GM23338 (cell line): ENCODE results near the gene CCDC146. TPM values are rescaled to one million over a fixed set of nuclear protein-coding genes. Genes with fewer than 3 reads are reported as not detected.
"Not testable (repeated sequence)": the region's sequence is repeated elsewhere in the genome, so short reads cannot be mapped to it uniquely, and the experiment has no call there.

Experiments used
- ATAC-seq: fragments of 200-7000 bp; cut with Tn5 transposase; 3 replicates; pipeline ENCODE4 v1.9.1; 2020
- DNase-seq: peaks from one replicate; pipeline ENCODE4 v3.0.0-alpha.2; 2015; ENCODE audit warnings: low spot score
- H2AFZ ChIP-seq: fragments of 200-600 bp; sonication (generic); 2 replicates; pipeline ENCODE4 v1.8.0; 2016; ENCODE audit warnings: antibody characterized with exemption, mild to moderate bottlenecking, moderate library complexity
- H3F3A ChIP-seq: fragments of 200-600 bp; sonication (generic); replicated peaks from 2 replicates; pipeline ENCODE4 v1.8.0; 2017; ENCODE audit warnings: antibody characterized with exemption, mixed run types, low read depth
- H3K27ac ChIP-seq: fragments of 200-600 bp; sonication (generic); 2 replicates; pipeline ENCODE4 v1.6.1; 2016; ENCODE audit warnings: low read depth
- H3K27me3 ChIP-seq: fragments of 200-600 bp; sonication (generic); 2 replicates; pipeline ENCODE4 v1.8.0; 2016; ENCODE audit warnings: mild to moderate bottlenecking, mixed run types, moderate library complexity; ENCODE audit not compliant: insufficient read depth
- H3K36me3 ChIP-seq: fragments of 200-600 bp; sonication (generic); 2 replicates; pipeline ENCODE4 v1.8.0; 2016; ENCODE audit warnings: mild to moderate bottlenecking; ENCODE audit not compliant: insufficient read depth
- H3K4me1 ChIP-seq: fragments of 200-600 bp; sonication (generic); 2 replicates; pipeline ENCODE4 v1.8.0; 2016; ENCODE audit warnings: mild to moderate bottlenecking, moderate library complexity; ENCODE audit not compliant: insufficient read depth
- H3K4me2 ChIP-seq: fragments of 200-600 bp; sonication (generic); 2 replicates; pipeline ENCODE4 v1.7.1; 2017; ENCODE audit warnings: mixed run types
- H3K4me3 ChIP-seq: fragments of 200-600 bp; sonication (generic); 2 replicates; pipeline ENCODE4 v1.6.1; 2016; ENCODE audit warnings: mixed run types
- H3K79me2 ChIP-seq: fragments of 200-600 bp; sonication (generic); replicated peaks from 2 replicates; pipeline ENCODE4 v1.8.0; 2017; ENCODE audit warnings: mild to moderate bottlenecking; ENCODE audit not compliant: insufficient read depth
- H3K9me2 ChIP-seq: fragments of 200-600 bp; sonication (generic); 2 replicates; pipeline ENCODE4 v1.8.0; 2017; ENCODE audit not compliant: insufficient read depth
- H4K20me1 ChIP-seq: fragments of 200-600 bp; sonication (generic); replicated peaks from 2 replicates; pipeline ENCODE4 v1.8.0; 2017; ENCODE audit warnings: mild to moderate bottlenecking; ENCODE audit not compliant: insufficient read depth
- H3K27ac Mint-ChIP-seq: 2 replicates; pipeline ENCODE4 v1.8.0; 2020; ENCODE audit warnings: inconsistent platforms, mild to moderate bottlenecking, moderate library complexity, mixed read lengths
- H3K27me3 Mint-ChIP-seq: 3 replicates; pipeline ENCODE4 v1.8.0; 2022; ENCODE audit warnings: low read depth, mild to moderate bottlenecking, moderate library complexity, mixed read lengths, inconsistent platforms; ENCODE audit not compliant: insufficient read depth, poor library complexity
- H3K36me3 Mint-ChIP-seq: 3 replicates; pipeline ENCODE4 v1.8.0; 2021; ENCODE audit warnings: low read depth, mild to moderate bottlenecking, inconsistent platforms, moderate library complexity, mixed read lengths
- H3K4me1 Mint-ChIP-seq: 3 replicates; pipeline ENCODE4 v1.8.0; 2020; ENCODE audit warnings: mild to moderate bottlenecking, inconsistent platforms, mixed read lengths
- H3K4me3 Mint-ChIP-seq: 3 replicates; pipeline ENCODE4 v1.8.0; 2021; ENCODE audit warnings: moderate library complexity, mild to moderate bottlenecking, inconsistent platforms, mixed read lengths
- H3K9me3 Mint-ChIP-seq: 3 replicates; pipeline ENCODE4 v1.8.0; 2020; ENCODE audit warnings: moderate library complexity, mild to moderate bottlenecking, inconsistent platforms, mixed read lengths
- CREB1 ChIP-seq: fragments of 250-450 bp; sonication (Bioruptor Pico); IDR thresholded peaks from 2 replicates; pipeline ENCODE4 v1.5.0; 2020; ENCODE audit warnings: low read depth, mild to moderate bottlenecking, moderate library complexity
- NANOG ChIP-seq: IDR thresholded peaks from 2 replicates; pipeline ENCODE4 v1.6.1; 2016; ENCODE audit warnings: antibody characterized with exemption, borderline replicate concordance
- POLR2AphosphoS5 ChIP-seq: IDR thresholded peaks from 2 replicates; pipeline ENCODE4 v1.6.1; 2016; ENCODE audit warnings: antibody characterized with exemption, low read depth
- ZNF331 ChIP-seq: fragments of 250-450 bp; sonication (Bioruptor Pico); IDR thresholded peaks from 2 replicates; pipeline ENCODE4 v1.5.0; 2020; ENCODE audit warnings: low read depth, mild to moderate bottlenecking, moderate library complexity
- polyA plus RNA-seq: library from polyadenylated mRNA; unstranded; fragments of >200 nt; fragmentation: Nextera tagmentation; extraction: Ambion mirVana; gene quantifications from 2 replicates; pipeline ENCODE4 v1.2.1, GENCODE V29; 2016
- total RNA-seq: library from RNA; depleted of rRNA; stranded (reverse); fragments of >200 nt; shearing (Covaris generic); gene quantifications from 2 replicates; pipeline ENCODE4 v1.2.3, GENCODE V29; 2014
- TF ChIP-seq, protein P1 (sequence below), 2 experiments: fragments of 200-600 bp in 1 of 2; sonication (generic) in 1 of 2; conservative IDR thresholded peaks; 2 replicates each; pipeline versions ENCODE4 v1.5.1 to v1.6.1; 2016 to 2017; ENCODE audit warnings: antibody characterized with exemption in 2 of 2, low read depth in 2 of 2, mild to moderate bottlenecking in 2 of 2, moderate library complexity in 1 of 2

The CCDC146 gene
- total and polyA plus RNA-seq, 2 experiments from 2014 or later = 0.35 to 0.74 TPM

DNA sequence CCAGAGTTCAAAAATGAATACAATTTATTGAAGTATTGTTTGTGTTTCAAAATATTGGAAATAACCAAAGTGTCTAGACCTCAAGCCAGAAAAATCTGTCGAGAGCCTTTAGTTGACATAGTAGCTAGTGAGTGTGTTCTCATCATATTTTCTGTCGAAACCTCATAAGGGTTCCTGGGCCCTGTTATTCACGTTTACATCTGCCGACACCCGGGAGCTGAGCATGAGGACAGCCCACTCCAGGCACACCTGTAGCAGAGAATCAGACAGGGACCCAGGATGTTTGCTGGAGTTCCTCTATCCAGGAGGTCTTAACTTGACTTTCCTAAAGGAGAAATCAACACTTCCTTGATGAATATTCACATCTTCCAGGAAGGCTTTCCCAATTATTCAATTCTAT is 149.4 kb downstream of the CCDC146 start:
- Histone ChIP-seq H3F3A (no peaks in the 10 kb centered on the region), H3K79me2 (no peaks in the 10 kb centered on the region), H4K20me1 (no peaks in the 10 kb centered on the region), H3K4me3 (no peak overlapping the region), H3K27ac (no peak overlapping the region), H3K27me3 (no peaks in the 10 kb centered on the region), H3K36me3 (no peaks in the 10 kb centered on the region), H2AFZ (no peak overlapping the region), H3K4me2 (no peak overlapping the region), H3K4me1 (no peaks in the 10 kb centered on the region), H3K9me2 (no peaks in the 10 kb centered on the region)
- Mint-ChIP-seq H3K27me3 (peaks cover 4% of the 10 kb centered on the region), H3K27ac (no peak overlapping the region), H3K4me1 (no peaks in the 10 kb centered on the region), H3K9me3 (no peaks in the 10 kb centered on the region), H3K4me3 (no peak overlapping the region), H3K36me3 (no peaks in the 10 kb centered on the region)
- DNase-seq = no peak
- TF ChIP-seq ZNF331 (CRISPR knock-in tag) = no peak
- TF ChIP-seq, protein P1, sequence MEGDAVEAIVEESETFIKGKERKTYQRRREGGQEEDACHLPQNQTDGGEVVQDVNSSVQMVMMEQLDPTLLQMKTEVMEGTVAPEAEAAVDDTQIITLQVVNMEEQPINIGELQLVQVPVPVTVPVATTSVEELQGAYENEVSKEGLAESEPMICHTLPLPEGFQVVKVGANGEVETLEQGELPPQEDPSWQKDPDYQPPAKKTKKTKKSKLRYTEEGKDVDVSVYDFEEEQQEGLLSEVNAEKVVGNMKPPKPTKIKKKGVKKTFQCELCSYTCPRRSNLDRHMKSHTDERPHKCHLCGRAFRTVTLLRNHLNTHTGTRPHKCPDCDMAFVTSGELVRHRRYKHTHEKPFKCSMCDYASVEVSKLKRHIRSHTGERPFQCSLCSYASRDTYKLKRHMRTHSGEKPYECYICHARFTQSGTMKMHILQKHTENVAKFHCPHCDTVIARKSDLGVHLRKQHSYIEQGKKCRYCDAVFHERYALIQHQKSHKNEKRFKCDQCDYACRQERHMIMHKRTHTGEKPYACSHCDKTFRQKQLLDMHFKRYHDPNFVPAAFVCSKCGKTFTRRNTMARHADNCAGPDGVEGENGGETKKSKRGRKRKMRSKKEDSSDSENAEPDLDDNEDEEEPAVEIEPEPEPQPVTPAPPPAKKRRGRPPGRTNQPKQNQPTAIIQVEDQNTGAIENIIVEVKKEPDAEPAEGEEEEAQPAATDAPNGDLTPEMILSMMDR (conservative IDR thresholded peaks at IDR 0.05; ENCODE audit: low read depth in 2 of 2) = no peak
- ATAC-seq = no peak

GRCh38 chr7:77275663-77276062 is 153.2 kb downstream of the CCDC146 start:
- not testable (repeated sequence) for H3K4me2 ChIP-seq, H3K27ac Mint-ChIP-seq, H3K36me3 ChIP-seq, H3K79me2 ChIP-seq, H3K9me2 ChIP-seq, H3K4me1 Mint-ChIP-seq, H3K4me3 Mint-ChIP-seq, ATAC-seq, H3F3A ChIP-seq, H2AFZ ChIP-seq, H3K27me3 Mint-ChIP-seq, DNase-seq, H3K27ac ChIP-seq, H3K36me3 Mint-ChIP-seq, H3K27me3 ChIP-seq, H4K20me1 ChIP-seq, H3K9me3 Mint-ChIP-seq, H3K4me3 ChIP-seq, H3K4me1 ChIP-seq

GRCh38 chr7:77276120-77276519 is 153.7 kb downstream of the CCDC146 start:
- Histone ChIP-seq H4K20me1 (no peaks in the 10 kb centered on the region), H3K4me2 (no peak overlapping the region), H3K9me2 (no peaks in the 10 kb centered on the region), H3K4me1 (no peaks in the 10 kb centered on the region), H3K36me3 (no peaks in the 10 kb centered on the region), H3K27ac (no peak overlapping the region), H3K79me2 (no peaks in the 10 kb centered on the region), H2AFZ (no peak overlapping the region), H3K27me3 (no peaks in the 10 kb centered on the region), H3F3A (no peaks in the 10 kb centered on the region), H3K4me3 (no peak overlapping the region)
- Mint-ChIP-seq H3K4me3 (no peak overlapping the region), H3K27me3 (peaks cover 4% of the 10 kb centered on the region), H3K9me3 (no peaks in the 10 kb centered on the region), H3K4me1 (peaks cover 4% of the 10 kb centered on the region; the same call in 2 of the 3 replicates), H3K27ac (no peak overlapping the region), H3K36me3 (no peaks in the 10 kb centered on the region)
- TF ChIP-seq POLR2AphosphoS5 (no peak), CREB1 (CRISPR knock-in tag) (no peak), NANOG (no peak)
- ATAC-seq (no peak), DNase-seq (no peak)
